CD4-positive, alpha-beta T cell treated with Interleukin-4 for 4 hours (primary cell): Measurements from ENCODE around the gene DSCAML1.

ENCODE experiments used
- DNase-seq: peaks from one replicate; pipeline ENCODE4 v3.0.0-alpha.2; 2020

Gene DSCAML1, protein sequence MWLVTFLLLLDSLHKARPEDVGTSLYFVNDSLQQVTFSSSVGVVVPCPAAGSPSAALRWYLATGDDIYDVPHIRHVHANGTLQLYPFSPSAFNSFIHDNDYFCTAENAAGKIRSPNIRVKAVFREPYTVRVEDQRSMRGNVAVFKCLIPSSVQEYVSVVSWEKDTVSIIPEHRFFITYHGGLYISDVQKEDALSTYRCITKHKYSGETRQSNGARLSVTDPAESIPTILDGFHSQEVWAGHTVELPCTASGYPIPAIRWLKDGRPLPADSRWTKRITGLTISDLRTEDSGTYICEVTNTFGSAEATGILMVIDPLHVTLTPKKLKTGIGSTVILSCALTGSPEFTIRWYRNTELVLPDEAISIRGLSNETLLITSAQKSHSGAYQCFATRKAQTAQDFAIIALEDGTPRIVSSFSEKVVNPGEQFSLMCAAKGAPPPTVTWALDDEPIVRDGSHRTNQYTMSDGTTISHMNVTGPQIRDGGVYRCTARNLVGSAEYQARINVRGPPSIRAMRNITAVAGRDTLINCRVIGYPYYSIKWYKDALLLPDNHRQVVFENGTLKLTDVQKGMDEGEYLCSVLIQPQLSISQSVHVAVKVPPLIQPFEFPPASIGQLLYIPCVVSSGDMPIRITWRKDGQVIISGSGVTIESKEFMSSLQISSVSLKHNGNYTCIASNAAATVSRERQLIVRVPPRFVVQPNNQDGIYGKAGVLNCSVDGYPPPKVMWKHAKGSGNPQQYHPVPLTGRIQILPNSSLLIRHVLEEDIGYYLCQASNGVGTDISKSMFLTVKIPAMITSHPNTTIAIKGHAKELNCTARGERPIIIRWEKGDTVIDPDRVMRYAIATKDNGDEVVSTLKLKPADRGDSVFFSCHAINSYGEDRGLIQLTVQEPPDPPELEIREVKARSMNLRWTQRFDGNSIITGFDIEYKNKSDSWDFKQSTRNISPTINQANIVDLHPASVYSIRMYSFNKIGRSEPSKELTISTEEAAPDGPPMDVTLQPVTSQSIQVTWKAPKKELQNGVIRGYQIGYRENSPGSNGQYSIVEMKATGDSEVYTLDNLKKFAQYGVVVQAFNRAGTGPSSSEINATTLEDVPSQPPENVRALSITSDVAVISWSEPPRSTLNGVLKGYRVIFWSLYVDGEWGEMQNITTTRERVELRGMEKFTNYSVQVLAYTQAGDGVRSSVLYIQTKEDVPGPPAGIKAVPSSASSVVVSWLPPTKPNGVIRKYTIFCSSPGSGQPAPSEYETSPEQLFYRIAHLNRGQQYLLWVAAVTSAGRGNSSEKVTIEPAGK (N-terminal part only)

GRCh38 chr11:117796872-117797529, at the start of gene DSCAML1:
Gene DSCAML1, minus strand, starts transcription at chr11:117797216. Its CDS starts 137 bp downstream, at chr11:117797079.
- DNase-seq: no peak

DNA sequence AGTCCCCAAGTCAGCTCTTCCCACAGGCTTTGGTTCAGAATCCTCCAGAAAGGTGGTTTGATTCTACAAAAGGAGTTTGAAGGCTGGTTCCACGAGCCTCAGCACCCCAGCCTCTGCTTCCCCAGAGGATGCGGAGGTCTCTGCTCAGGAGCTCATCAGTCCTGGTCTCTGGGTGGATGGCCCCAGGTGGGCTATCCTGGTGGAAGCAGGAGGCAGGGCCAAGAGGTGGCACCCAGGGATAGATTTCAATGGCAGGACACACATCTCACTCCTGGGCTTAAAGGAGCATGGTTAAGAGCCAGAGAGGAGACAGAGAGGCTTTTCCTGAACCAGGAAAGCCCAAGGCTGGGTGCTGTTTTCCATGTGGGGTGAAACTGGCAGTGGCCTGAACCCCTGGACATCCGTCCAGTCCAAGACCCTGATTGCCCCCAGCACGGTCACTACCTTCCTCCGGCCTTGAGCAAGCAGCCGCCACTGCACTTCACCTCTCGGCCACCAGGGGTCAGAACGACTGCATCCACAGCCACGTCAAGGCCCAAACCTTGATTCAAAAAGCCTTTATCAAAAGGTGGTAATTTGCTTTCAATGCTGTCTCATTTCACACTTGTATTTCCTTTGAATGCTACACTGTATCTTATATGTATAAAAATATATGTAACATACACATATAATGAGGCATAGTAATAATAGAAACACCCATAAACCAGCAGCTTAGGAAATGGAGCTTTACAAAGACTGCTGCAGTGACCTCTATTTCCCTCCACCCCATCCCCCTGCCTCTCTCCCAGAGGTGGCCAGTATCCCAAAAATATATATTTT, 46.9 kb upstream of the DSCAML1 start:
- DNase-seq: peak; percentile 71

- DNase-seq: no peak
These were observed 45.3 kb upstream of the DSCAML1 start for GRCh38 chr11:117842131-117842941.

GRCh38 chr11:117841551-117842031, 44.6 kb upstream of the DSCAML1 start:
- no peak for DNase-seq

- DNase-seq: no peak
These were observed 44.0 kb upstream of the DSCAML1 start for GRCh38 chr11:117840881-117841550.

GRCh38 chr11:117839936-117840813, 43.2 kb upstream of the DSCAML1 start:
- DNase-seq: no peak

DNA sequence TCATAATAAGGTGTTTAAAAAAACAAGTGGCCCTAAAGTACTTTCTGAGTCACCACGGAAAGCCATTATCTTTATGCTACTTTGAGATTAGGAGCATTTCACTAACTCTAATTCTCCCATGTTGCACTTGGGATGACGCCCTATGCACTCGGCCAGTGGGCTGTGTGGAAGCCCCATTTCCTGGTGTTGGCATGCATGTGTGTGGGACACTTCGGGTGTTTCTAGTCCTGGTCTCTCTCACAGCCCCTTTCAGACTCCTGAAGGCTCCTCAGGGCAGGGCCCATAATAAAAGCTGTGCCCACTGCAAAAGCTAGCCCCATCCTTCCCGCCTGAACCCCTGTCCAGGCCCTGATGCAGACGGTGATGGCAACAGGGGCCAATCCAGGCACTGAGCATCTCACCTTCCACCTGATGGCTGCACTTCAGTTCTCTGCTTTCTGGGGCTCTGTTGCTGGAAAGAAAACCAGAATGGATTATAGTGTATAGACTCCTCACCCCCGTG, 42.4 kb upstream of the DSCAML1 start:
- no peak for DNase-seq

DNA sequence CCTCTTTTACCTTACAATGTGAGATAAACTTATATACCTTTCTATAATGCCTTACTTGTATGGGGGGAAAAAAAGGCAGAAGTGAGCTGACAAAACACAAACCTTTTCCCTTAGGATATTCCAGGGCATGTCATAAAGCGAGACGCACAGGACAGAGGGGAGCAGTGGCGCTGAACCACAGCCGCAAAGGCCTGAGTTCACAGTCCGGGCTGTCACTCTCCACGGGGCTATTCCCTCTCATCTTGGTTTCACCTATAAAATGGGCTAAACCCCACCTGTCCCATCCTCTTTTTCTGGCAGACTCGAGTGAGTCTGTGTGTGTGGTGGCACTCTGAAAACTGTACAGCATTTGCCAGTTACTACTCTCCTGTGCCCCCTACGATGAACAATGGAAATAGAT, 41.9 kb upstream of the DSCAML1 start:
- no peak for DNase-seq

DNA sequence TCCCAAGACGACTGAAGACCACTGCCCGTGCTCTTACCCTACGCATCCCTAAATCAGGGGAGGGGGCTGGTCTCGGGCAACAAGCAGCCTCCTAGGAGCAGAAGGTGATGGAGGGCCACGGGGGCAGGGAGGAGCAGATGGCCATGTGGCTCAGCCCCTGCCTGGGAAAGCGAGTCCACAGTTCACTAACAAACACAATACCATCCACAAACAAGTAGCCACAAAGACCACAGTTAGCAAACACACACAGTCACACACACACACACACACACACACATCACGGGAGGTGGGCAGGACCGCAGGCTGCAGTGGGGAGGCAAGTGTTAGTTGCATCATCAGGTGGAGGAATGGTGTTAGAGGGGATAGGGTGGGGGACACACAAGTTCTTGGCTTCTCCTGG, 40.8 kb upstream of the DSCAML1 start:
- DNase-seq: peak; percentile 34

GRCh38 chr11:117837070-117837776, 40.2 kb upstream of the DSCAML1 start:
- no peak for DNase-seq

DNA sequence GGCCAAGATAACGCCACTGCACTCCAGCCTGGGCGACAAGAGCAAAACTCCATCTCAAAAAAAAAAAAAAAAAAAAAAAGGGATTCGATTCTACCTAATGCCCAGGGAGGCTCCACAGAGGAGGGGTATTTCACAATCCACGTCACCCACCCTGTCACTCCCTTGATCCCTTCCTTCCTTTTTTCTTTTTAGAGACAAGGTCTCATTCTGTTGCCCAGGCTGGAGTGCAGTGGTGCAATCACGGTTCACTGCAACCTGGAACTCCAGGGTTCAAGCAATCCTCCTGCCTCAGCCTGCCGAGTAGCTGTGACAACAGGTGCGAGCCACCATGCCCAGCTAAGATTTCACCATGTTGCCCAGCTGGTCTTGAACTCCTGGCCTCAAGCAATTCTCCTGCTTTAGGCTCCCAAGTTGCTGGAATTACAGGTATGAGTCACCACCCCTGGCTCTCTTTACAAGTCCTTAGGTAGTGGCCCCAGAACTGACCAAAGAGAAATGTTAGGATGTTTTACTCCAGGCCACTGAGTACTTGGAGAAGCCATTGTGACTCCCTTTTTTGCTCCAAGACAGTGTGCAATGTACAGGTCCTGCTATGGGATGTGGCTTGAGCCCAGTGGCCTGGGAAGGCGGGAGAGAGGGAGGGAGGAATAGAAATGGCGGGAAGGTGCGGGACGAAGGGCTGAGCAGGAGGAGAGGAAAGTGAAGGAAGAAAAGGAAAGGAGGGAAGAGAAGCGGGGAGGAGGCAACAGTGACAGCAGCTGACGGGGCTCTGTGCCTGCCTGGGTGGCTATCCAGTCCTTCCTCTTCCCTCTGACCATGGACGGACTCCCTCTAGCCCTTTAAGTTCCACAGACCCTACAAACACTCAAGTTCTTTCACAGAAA, 39.3 kb upstream of the DSCAML1 start:
- DNase-seq: no peak

DNA sequence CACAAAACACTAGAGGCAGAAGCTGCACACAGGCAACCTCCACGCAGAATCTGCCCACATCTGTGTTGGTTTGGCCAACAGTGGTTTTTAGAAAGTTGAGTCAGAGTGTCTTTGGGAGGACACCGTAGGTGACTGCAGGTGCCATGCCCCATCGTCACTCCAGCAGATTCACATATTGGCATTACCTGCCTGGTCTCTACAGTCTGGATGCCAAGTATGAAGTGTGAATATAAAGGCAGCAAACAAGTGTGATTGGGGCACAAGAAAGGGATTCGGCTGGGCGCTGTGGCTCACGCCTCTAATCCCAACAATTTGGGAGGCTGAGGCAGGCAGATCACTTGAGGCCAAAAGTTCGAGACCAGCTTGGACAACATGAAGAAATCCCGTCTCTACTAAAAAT, 38.6 kb upstream of the DSCAML1 start:
- no peak for DNase-seq

DNA sequence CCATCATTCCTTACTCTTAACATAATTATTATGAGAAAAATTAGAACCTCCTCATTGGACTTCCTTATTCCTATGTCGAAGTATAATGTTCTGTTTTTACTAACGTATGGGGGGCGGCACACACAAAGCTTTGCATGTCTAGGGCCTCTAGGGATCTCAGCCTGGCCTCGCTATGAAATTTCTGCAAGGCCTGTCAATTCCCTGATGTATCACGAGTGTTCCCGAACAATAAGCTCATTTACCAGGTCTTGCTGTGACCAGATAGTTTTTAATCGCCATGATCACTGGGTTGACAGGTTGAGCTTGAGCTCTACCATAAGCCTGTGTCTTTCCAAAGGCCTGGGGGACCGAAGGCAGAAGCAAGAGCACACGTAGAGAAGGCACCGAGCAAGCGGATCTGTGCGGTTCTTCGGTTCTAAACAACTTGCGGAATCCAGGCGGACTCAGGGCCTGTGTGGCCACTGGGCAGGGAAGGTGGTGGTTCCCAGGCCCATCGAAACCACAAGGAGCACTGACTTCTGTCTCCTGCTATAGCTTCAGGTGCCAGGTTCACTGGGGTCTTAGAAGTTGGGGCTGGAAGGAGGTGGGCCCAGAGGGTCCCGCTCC, 37.9 kb upstream of the DSCAML1 start:
- DNase-seq: no peak

DNA sequence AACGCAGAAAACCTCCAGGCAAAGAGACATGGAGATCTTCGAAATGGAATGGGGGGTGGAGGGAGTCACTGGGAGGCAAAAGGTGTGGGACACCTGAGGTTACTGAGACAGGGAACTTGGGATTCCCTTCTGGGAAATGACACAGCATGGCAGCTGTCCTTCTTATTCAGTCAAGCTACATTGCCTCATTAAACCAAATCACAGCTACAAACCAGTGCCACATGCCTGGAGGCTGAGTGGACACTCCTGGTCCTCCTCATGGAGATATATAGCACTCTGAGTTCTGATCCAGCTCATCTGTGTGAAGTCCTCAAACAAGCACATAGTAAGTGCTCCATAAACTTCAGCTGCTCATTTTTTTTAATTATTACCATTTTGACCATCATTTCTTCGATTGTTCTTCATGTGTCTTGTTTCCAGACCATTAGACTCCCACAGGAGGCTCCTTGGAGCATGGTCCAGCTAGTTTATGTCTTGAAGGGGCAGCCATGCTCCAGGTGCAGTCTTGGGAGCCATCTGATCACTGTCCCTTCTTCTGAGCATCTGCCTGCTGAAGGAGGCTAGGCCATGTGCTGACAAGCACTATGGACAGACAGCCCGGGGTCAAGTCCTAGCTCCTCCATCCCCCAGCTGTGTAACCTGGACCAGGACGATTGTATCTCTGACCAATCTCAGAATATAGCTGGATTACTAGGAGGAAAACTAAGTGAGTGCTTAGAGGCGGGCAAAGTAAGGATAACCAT, 37.2 kb upstream of the DSCAML1 start:
- DNase-seq: no peak

GRCh38 chr11:117833401-117833891, 36.4 kb upstream of the DSCAML1 start:
- no peak for DNase-seq

- no peak for DNase-seq
These were observed 35.5 kb upstream of the DSCAML1 start for GRCh38 chr11:117832511-117832910.
